ENCODE results near the gene CFAP68. TPM values are rescaled to one million over a fixed set of nuclear protein-coding genes. Genes with fewer than 3 reads are reported as not detected.

Gene CFAP68
- total and polyA plus RNA-seq, 10 of the 15 experiments (the other 5 are each of a cell fraction or from before 2014, with no cell fraction given) = 35.7 to 84.4 (median 64.1) TPM

- no peak overlapping the region; the same call in 1 of the 2 replicates for H3K27ac ChIP-seq (ENCODE audit: control insufficient read depth, insufficient read depth)
- no TSS peak for BruUV-seq (replicated peaks)
- ChIA-PET CTCF (interaction anchor here (0.6 to 3.2 kb wide), 10 partner anchors 8 to 196 kb away, joined by 3 to 21 read pairs (median 4); partner anchors contain the start of genes CFAP68 and FDXACB1), RAD21 (ENCODE audit: unreplicated experiment) (interaction anchor here (0.7 to 2.5 kb wide), 10 partner anchors 10 to 717 kb away, joined by 3 to 13 read pairs (median 4); partner anchors contain the start of gene CFAP68), POLR2A (interaction anchor here (0.6 to 1.1 kb wide), 3 partner anchors 39 to 1185 kb away, joined by 4 to 7 read pairs (median 4); no protein-coding TSS in a partner anchor), SMC1A (ENCODE audit: uncharacterized antibody, unreplicated experiment) (interaction anchor here (0.6 to 3.2 kb wide), 10 partner anchors 9 to 203 kb away, joined by 3 to 14 read pairs (median 4); no protein-coding TSS in a partner anchor)
- peak overlapping the region; percentile 64; the same call in 1 of the 2 replicates for H3K9ac ChIP-seq (ENCODE audit: control insufficient read depth, insufficient read depth, low read length)
- no peak for ATAC-seq
- peaks cover 0 to 10% of the 10 kb centered on the region in 2 experiments; a peak in 1 of 4 replicates for H3K36me3 ChIP-seq (ENCODE audit: control insufficient read depth in 2 of 2, insufficient read depth in 2 of 2, low read length in 1 of 2)
- WGBS (ENCODE audit: insufficient coverage, insufficient replicate concordance, low lambda C conversion rate, missing lambda C conversion rate) = 100% methylated on average over 1 of the region's 1 CpG
- intact Hi-C loops (cut with micrococcal nuclease; ENCODE audit: unreplicated experiment) (loop anchor here (10.0 kb wide), 1 partner anchor 355 kb away; the partner anchor contains the start of gene PTS), in situ Hi-C loops (cut with MboI) (no loop called here)
- peaks cover 10% of the 10 kb centered on the region for H3K79me2 ChIP-seq (ENCODE audit: control insufficient read depth, insufficient read depth, low read length)
- no peaks in the 10 kb centered on the region for H3K9me3 ChIP-seq (replicated peaks; ENCODE audit: control insufficient read depth, insufficient read depth, low read length)
- H2AFZ ChIP-seq (ENCODE audit: control insufficient read depth, low read depth, low read length) = no peak overlapping the region
- H3K27me3 ChIP-seq (replicated peaks in 1 of 2; ENCODE audit: control insufficient read depth in 2 of 2, insufficient read depth in 2 of 2, low read length in 1 of 2) = no peaks in the 10 kb centered on the region
- peak overlapping the region; percentile 91 for H3K4me2 ChIP-seq (ENCODE audit: control insufficient read depth, insufficient read depth)
- peak overlapping the region; percentile 34; the same call in 1 of the 2 replicates for H3K4me3 ChIP-seq
- no peaks in the 10 kb centered on the region for H4K20me1 ChIP-seq (ENCODE audit: control insufficient read depth, insufficient read depth)
- FAIRE-seq = no peak
- DNase-seq (ENCODE audit: low read depth, low spot score) = no peak
- peaks cover 4% of the 10 kb centered on the region; the same call in 1 of the 2 replicates for H3K4me1 ChIP-seq (ENCODE audit: control insufficient read depth, insufficient read depth, low read length)
- TF ChIP-seq CBX5 (IDR thresholded peaks at IDR 0.05; ENCODE audit: low read depth) (no peak), FOS (IDR thresholded peaks at IDR 0.05; ENCODE audit: borderline replicate concordance, extremely low read depth, insufficient read length) (no peak), RELA (IDR thresholded peaks at IDR 0.05; ENCODE audit: borderline replicate concordance, partially characterized antibody) (no peak), SUZ12 (IDR thresholded peaks at IDR 0.05; ENCODE audit: unreplicated experiment) (no peak), CHD2 (IDR thresholded peaks at IDR 0.05; ENCODE audit: borderline replicate concordance, low read depth, low read length) (no peak), BHLHE40 (IDR thresholded peaks at IDR 0.05; ENCODE audit: borderline replicate concordance in 1 of 2, low read depth in 2 of 2, low read length in 1 of 2) (no peak), ZZZ3 (IDR thresholded peaks at IDR 0.05; ENCODE audit: control insufficient read depth, insufficient read length, low read depth) (no peak), SRF (IDR thresholded peaks at IDR 0.05; ENCODE audit: low read depth in 2 of 2, low read length in 2 of 2) (no peak), BMI1 (IDR thresholded peaks at IDR 0.05; ENCODE audit: borderline replicate concordance) (no peak), ZNF207 (IDR thresholded peaks at IDR 0.05; ENCODE audit: borderline replicate concordance) (no peak), BCL11A (IDR thresholded peaks at IDR 0.05; ENCODE audit: low read depth, low read length) (no peak), HSF1 (IDR thresholded peaks at IDR 0.05; ENCODE audit: low read depth, low read length) (no peak), RFX5 (IDR thresholded peaks at IDR 0.05; ENCODE audit: low read depth, low read length) (no peak), PAX5 (IDR thresholded peaks at IDR 0.05; ENCODE audit: borderline replicate concordance, low read depth, low read length) (no peak), LARP7 (IDR thresholded peaks at IDR 0.05) (no peak)
- TF ChIP-seq, protein P1, sequence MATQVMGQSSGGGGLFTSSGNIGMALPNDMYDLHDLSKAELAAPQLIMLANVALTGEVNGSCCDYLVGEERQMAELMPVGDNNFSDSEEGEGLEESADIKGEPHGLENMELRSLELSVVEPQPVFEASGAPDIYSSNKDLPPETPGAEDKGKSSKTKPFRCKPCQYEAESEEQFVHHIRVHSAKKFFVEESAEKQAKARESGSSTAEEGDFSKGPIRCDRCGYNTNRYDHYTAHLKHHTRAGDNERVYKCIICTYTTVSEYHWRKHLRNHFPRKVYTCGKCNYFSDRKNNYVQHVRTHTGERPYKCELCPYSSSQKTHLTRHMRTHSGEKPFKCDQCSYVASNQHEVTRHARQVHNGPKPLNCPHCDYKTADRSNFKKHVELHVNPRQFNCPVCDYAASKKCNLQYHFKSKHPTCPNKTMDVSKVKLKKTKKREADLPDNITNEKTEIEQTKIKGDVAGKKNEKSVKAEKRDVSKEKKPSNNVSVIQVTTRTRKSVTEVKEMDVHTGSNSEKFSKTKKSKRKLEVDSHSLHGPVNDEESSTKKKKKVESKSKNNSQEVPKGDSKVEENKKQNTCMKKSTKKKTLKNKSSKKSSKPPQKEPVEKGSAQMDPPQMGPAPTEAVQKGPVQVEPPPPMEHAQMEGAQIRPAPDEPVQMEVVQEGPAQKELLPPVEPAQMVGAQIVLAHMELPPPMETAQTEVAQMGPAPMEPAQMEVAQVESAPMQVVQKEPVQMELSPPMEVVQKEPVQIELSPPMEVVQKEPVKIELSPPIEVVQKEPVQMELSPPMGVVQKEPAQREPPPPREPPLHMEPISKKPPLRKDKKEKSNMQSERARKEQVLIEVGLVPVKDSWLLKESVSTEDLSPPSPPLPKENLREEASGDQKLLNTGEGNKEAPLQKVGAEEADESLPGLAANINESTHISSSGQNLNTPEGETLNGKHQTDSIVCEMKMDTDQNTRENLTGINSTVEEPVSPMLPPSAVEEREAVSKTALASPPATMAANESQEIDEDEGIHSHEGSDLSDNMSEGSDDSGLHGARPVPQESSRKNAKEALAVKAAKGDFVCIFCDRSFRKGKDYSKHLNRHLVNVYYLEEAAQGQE (IDR thresholded peaks at IDR 0.05; ENCODE audit: low read depth, low read length) = no peak
- TF ChIP-seq, protein P2, sequence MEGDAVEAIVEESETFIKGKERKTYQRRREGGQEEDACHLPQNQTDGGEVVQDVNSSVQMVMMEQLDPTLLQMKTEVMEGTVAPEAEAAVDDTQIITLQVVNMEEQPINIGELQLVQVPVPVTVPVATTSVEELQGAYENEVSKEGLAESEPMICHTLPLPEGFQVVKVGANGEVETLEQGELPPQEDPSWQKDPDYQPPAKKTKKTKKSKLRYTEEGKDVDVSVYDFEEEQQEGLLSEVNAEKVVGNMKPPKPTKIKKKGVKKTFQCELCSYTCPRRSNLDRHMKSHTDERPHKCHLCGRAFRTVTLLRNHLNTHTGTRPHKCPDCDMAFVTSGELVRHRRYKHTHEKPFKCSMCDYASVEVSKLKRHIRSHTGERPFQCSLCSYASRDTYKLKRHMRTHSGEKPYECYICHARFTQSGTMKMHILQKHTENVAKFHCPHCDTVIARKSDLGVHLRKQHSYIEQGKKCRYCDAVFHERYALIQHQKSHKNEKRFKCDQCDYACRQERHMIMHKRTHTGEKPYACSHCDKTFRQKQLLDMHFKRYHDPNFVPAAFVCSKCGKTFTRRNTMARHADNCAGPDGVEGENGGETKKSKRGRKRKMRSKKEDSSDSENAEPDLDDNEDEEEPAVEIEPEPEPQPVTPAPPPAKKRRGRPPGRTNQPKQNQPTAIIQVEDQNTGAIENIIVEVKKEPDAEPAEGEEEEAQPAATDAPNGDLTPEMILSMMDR (IDR thresholded peaks at IDR 0.05 in 2 of 3, conservative IDR thresholded peaks at IDR 0.05 in 1 of 3; ENCODE audit: control insufficient read depth in 2 of 3, extremely low read depth in 1 of 3, insufficient read depth in 1 of 3, low read depth in 3 of 3, low read length in 3 of 3) = no peak
Measured at GRCh38 chr11:111870113-111870512, 9.2 kb upstream of the CFAP68 start.
